Right lobe of liver (tissue), 6 donors: ENCODE measurements around the gene ROR2. TPM values are rescaled to one million over a fixed set of nuclear protein-coding genes. Genes with fewer than 3 reads are reported as not detected.

Experiments
- ATAC-seq, 4 donors: fragments of 200-7000 bp; cut with Tn5 transposase; one replicate each; pipeline ENCODE4 v1.9.1; 2020; ENCODE audit warnings: mild to moderate bottlenecking in 4 of 4, moderate library complexity in 4 of 4
- DNase-seq, 3 donors: peaks; one replicate each; pipeline ENCODE4 v3.0.0-alpha.2; 2020
- H3K27ac ChIP-seq, 3 donors: fragments of 200-600 bp; one replicate each; pipeline ENCODE4 v1.8.0; 2022
- H3K27me3 ChIP-seq, 2 donors: fragments of 200-600 bp; one replicate each; pipeline ENCODE4 v1.8.0; 2022
- H3K36me3 ChIP-seq, 4 donors: fragments of 200-600 bp; sonication (generic) in 1 of 4; one replicate each; pipeline versions ENCODE4 v1.5.1 to v1.8.0; 2017 to 2022; ENCODE audit warnings: control low read depth in 1 of 4
- H3K4me1 ChIP-seq, 4 donors: fragments of 200-600 bp; sonication (generic) in 1 of 4; one replicate each; pipeline versions ENCODE4 v1.5.1 to v1.8.0; 2017 to 2022; ENCODE audit warnings: control low read depth in 1 of 4
- H3K4me3 ChIP-seq, 3 donors: fragments of 200-600 bp; one replicate each; pipeline ENCODE4 v1.8.0; 2022
- H3K9me3 ChIP-seq, 4 donors: fragments of 200-600 bp; sonication (generic) in 1 of 4; one replicate each; pipeline versions ENCODE4 v1.5.1 to v1.8.0; 2017 to 2022; ENCODE audit warnings: control low read depth in 1 of 4
- POLR2A ChIP-seq: fragments of 450-650 bp; IDR thresholded peaks from one replicate; pipeline ENCODE4 v1.6.1; 2017; ENCODE audit warnings: antibody characterized with exemption, mild to moderate bottlenecking
- WGBS: methylation state at CpG from one replicate; pipeline ENCODE4 v1.1.6; 2018; ENCODE audit warnings: low coverage, low lambda C conversion rate; ENCODE audit not compliant: insufficient coverage; ENCODE audit errors: missing lambda C conversion rate; 5-methylcytosine and 5-hydroxymethylcytosine counted together
- intact Hi-C, 2 donors: fragments of 100-400 bp; cut with DNase I; formaldehyde crosslinking; loops; one replicate each; pipeline versions ENCODE4 v1.11.2 to v1.14.1; 2022
- total RNA-seq, 6 experiments: library from RNA; depleted of rRNA in 2 of 6; stranded (reverse); fragments of >200 nt in 2 of 6; fragmentation: NEBNext Ultra II Directional in 3 of 6; extraction: Animal tissue kit (Norgen Biotek cat#: 25700) in 3 of 6; gene quantifications; one replicate each; pipeline versions ENCODE4 v1.1.0 to v1.2.4, GENCODE V29; 2016 to 2023
- TF ChIP-seq, protein P1 (sequence below), 4 donors: fragments of 200-600 bp in 3 of 4; fragments of 450-650 bp in 1 of 4; IDR thresholded peaks; one replicate each; pipeline versions ENCODE4 v1.5.1 to v1.8.0; 2016 to 2022; ENCODE audit warnings: antibody characterized with exemption in 4 of 4, mild to moderate bottlenecking in 2 of 4
- donor health status: DM: no; HTN: yes; CAD: no.
- donor health status: DM: no; HTN: no; CAD: no.
- donor health status: DM: no; HTN: no; CAD: no.
- donor health status: DM: no; HTN: yes; CAD: no.
- donor health status: DM: no; HTN: yes; CAD: no.

ROR2 gene
- total RNA-seq, 6 experiments from 2014 or later, result 0.12 to 1.2 (median 0.49) TPM; not detected in 1

DNA sequence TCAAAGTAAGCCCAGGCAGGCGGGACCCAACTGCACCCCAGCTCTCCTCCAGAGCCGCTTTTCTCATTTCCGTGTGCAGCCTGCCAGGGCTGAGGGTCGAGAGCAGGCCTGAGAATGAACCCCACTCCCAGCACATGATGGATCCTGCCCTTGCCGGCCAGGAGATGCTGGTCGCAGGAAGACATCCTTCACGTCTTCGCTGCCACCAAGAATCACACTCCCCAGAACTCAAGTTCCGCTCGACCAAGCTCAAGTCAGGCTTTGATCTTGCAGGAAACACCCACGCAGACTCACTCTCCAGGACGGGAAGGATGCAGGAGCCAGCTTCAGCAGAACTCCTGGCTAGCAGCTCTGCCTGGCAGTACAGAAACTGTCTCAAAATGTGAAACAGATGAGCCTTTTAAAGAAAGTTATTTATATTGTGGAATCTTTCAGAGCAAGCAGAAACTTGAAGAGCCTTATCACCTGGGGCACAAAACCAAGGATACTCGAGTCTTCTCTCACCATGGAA is 102.4 kb downstream of the ROR2 start:
- no peak overlapping the region for H3K27ac ChIP-seq
- no peaks in the 10 kb centered on the region for H3K36me3 ChIP-seq
- no peak overlapping the region for H3K4me3 ChIP-seq
- DNase-seq (no peak), ATAC-seq (no peak)
- TF ChIP-seq POLR2A, result no peak
- TF ChIP-seq, protein P1, sequence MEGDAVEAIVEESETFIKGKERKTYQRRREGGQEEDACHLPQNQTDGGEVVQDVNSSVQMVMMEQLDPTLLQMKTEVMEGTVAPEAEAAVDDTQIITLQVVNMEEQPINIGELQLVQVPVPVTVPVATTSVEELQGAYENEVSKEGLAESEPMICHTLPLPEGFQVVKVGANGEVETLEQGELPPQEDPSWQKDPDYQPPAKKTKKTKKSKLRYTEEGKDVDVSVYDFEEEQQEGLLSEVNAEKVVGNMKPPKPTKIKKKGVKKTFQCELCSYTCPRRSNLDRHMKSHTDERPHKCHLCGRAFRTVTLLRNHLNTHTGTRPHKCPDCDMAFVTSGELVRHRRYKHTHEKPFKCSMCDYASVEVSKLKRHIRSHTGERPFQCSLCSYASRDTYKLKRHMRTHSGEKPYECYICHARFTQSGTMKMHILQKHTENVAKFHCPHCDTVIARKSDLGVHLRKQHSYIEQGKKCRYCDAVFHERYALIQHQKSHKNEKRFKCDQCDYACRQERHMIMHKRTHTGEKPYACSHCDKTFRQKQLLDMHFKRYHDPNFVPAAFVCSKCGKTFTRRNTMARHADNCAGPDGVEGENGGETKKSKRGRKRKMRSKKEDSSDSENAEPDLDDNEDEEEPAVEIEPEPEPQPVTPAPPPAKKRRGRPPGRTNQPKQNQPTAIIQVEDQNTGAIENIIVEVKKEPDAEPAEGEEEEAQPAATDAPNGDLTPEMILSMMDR (IDR thresholded peaks at IDR 0.05), result no peak
- H3K9me3 ChIP-seq, result no peaks in the 10 kb centered on the region
- intact Hi-C loops, result no loop called here
- H3K4me1 ChIP-seq, result no peaks in the 10 kb centered on the region
- 13% methylated on average over 7 of the region's 13 CpGs for WGBS
- H3K27me3 ChIP-seq, result no peaks in the 10 kb centered on the region

DNA sequence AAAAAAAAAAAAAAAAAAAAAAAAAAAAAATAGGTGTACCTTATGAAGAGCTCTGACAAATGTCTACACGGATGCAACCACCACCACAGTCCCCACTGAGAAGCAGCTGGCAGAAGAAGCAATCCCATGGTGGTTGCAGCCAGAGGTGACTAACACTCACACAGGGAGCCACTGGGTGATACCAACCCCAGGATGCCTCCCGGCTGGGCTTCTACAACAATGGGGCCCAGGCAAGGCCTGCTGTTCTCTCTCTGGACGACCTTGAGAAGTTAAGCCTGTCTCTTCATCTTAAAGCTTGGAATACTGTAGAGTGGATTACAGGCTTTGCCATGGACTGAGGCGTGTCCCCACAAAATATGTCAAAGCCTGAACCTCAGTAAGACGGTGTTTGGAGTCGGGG is 104.1 kb downstream of the ROR2 start:
- no peak for DNase-seq
- no peak for TF ChIP-seq POLR2A
- TF ChIP-seq, protein P1 (IDR thresholded peaks at IDR 0.05), result no peak
- H3K27me3 ChIP-seq, result no peaks in the 10 kb centered on the region
- no peak overlapping the region for H3K27ac ChIP-seq
- H3K4me1 ChIP-seq, result no peaks in the 10 kb centered on the region
- 79% methylated on average over 4 of the region's 6 CpGs for WGBS
- no peaks in the 10 kb centered on the region for H3K9me3 ChIP-seq
- no peak for ATAC-seq
- H3K36me3 ChIP-seq, result no peaks in the 10 kb centered on the region
- intact Hi-C loops, result no loop called here
- no peak overlapping the region for H3K4me3 ChIP-seq

DNA sequence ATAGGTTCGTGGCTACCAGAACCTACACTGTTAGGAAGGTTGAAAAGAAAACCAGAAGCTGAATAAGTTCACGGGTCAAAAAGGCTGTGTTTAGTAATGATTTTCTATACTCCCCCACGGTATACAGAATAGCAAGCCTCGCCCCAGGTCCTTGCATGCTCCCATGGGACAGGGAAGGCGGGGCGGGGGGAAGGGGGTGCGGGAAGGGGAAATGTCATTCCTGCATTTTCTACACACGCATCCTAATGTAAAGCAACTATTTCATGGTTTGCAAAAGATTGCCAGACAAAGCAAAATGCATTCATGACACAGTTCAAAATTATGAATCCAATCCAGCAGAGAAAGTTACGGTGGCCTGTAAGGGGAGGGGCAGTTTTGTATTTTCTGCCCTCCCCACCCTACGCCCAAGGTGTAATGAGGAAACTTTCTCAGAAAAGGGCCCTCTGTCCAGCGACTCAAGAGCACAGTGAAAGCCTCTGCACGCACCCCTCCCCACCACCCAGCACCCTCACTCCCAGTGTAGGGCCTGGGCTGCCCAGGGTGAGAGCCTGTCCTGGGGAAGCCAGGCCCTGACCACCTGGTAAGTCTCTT is 105.2 kb downstream of the ROR2 start:
- no peak for TF ChIP-seq POLR2A
- TF ChIP-seq, protein P1 (IDR thresholded peaks at IDR 0.05), result no peak
- DNase-seq (no peak), ATAC-seq (no peak)
- Histone ChIP-seq H3K9me3 (no peaks in the 10 kb centered on the region), H3K36me3 (no peaks in the 10 kb centered on the region), H3K27ac (no peak overlapping the region), H3K4me3 (no peak overlapping the region), H3K4me1 (no peaks in the 10 kb centered on the region), H3K27me3 (no peaks in the 10 kb centered on the region)
- WGBS, result 61% methylated on average over 10 of the region's 12 CpGs
- intact Hi-C loops, result no loop called here

DNA sequence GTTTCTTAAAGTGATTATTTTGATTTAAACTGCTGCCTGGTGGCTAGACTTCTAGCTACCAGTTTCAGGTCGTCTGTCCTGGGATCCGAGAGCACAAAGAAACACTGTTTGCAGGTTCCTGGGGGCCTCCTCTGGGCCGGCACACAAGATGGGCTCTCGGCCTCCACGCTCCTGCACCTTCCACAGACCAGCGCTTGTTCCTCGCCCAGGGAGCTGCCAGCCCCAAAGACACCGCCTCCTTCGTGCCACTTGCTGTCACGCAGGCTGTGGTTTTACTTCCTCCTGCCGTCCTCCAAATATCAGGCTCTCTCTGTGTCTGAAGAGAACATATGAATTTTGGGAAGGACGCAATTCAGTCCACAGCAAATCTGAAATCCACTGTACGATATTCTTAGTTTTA is 105.8 kb downstream of the ROR2 start:
- intact Hi-C loops, result no loop called here

DNA sequence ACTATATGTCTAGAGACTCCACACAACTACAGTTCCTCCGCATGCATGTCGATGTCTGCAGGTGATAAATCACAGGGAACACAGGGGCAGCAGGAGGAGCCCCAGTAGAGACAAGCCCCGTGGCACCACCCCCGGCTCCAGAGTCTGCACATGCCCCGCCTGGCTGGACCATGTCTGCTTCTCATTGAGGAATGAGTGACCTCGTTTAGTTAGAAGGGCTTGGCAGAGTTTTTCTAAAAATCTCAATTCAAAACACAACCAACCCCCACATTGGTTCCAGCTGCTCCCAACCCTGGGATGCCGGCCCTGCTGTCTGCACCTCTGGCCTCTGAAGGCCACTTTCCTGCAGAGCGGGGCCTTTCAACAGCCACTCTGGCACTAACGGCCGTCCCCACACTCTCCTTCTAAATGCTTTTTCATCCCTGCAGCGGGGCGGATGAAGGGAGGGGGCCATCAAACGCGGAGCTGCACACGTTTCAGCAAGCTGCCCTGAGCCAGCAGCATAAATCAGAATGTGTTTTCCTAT is 106.3 kb downstream of the ROR2 start:
- Histone ChIP-seq H3K36me3 (no peaks in the 10 kb centered on the region), H3K4me3 (no peak overlapping the region), H3K27me3 (no peaks in the 10 kb centered on the region), H3K9me3 (no peaks in the 10 kb centered on the region), H3K4me1 (no peaks in the 10 kb centered on the region), H3K27ac (no peak overlapping the region)
- WGBS, result 19% methylated on average over 11 of the region's 15 CpGs
- DNase-seq (no peak), ATAC-seq (peak in 1 of 4 donors; percentile 14)
- no peak for TF ChIP-seq POLR2A
- intact Hi-C loops, result no loop called here

More for the DNA sequence above, 105.8 kb downstream of the ROR2 start:
- DNase-seq (no peak), ATAC-seq (peak in 2 of 4 donors; percentile 25 to 46)
- Histone ChIP-seq H3K27me3 (no peaks in the 10 kb centered on the region), H3K4me1 (no peaks in the 10 kb centered on the region), H3K27ac (no peak overlapping the region), H3K9me3 (no peaks in the 10 kb centered on the region), H3K36me3 (no peaks in the 10 kb centered on the region), H3K4me3 (no peak overlapping the region)
- WGBS, result 41% methylated on average over 8 of the region's 13 CpGs
- no peak for TF ChIP-seq POLR2A
